ENCODE data around the gene LONP1. TPM values are rescaled to one million over a fixed set of nuclear protein-coding genes. Genes with fewer than 3 reads are reported as not detected.

Gene LONP1
- total RNA-seq, 1 experiment from 2014 or later, result 113 TPM

GRCh38 chr19:5683177-5683886, 36.6 kb downstream of the LONP1 start:
- no CpG with 5 or more reads among the region's 10 CpGs for WGBS (ENCODE audit: extremely low coverage, insufficient read length, low lambda C conversion rate)
- peaks cover 20 to 30% of the 10 kb centered on the region in 2 experiments for H3K4me1 Mint-ChIP-seq

More at GRCh38 chr19:5683177-5683886, 36.6 kb downstream of the LONP1 start:
- Histone ChIP-seq H3K23ac (ENCODE audit: insufficient read length, low read depth, low read length) (no peak overlapping the region), H4K91ac (ENCODE audit: insufficient read length, low read depth, low read length) (no peak overlapping the region), H3K27me3 (ENCODE audit: insufficient read depth, low read length) (no peaks in the 10 kb centered on the region), H2BK15ac (ENCODE audit: low read depth, low read length) (no peak overlapping the region), H2BK5ac (ENCODE audit: insufficient read length, low read length) (no peak overlapping the region), H2AK5ac (ENCODE audit: insufficient read length, low read length) (no peak overlapping the region), H4K20me1 (ENCODE audit: control insufficient read depth, insufficient read depth, insufficient read length) (no peaks in the 10 kb centered on the region), H2BK120ac (ENCODE audit: low read depth, low read length, poor library complexity, severe bottlenecking) (no peak overlapping the region), H4K8ac (replicated peaks; ENCODE audit: insufficient read length, low read depth, low read length) (no peak overlapping the region), H3K4ac (ENCODE audit: low read depth, low read length) (no peak overlapping the region), H4K5ac (ENCODE audit: insufficient read length, low read depth, low read length) (no peak overlapping the region), H3K18ac (ENCODE audit: insufficient read length, low read depth, low read length) (no peak overlapping the region), H3K79me1 (ENCODE audit: insufficient read depth, low read depth, low read length, poor library complexity, severe bottlenecking) (no peaks in the 10 kb centered on the region), H3T11ph (ENCODE audit: low read length) (no peak overlapping the region), H2BK20ac (ENCODE audit: low read depth, low read length, poor library complexity, severe bottlenecking) (no peak overlapping the region), H2AFZ (ENCODE audit: low read length) (no peak overlapping the region), H3K27ac (ENCODE audit: insufficient read length, low read depth, low read length) (no peak overlapping the region), H3K4me2 (ENCODE audit: insufficient read depth, insufficient read length, low read length) (no peak overlapping the region), H2BK12ac (ENCODE audit: insufficient read length, low read depth, low read length) (no peak overlapping the region), H3K9me3 (ENCODE audit: control insufficient read depth, low read depth, low read length) (no peaks in the 10 kb centered on the region), H3K14ac (ENCODE audit: insufficient read depth, low read length) (no peak overlapping the region), H3K9ac (ENCODE audit: extremely low read depth, insufficient read length, low read length) (no peak overlapping the region), H3K56ac (ENCODE audit: insufficient read length, low read depth, low read length) (no peak overlapping the region), H3K23me2 (ENCODE audit: insufficient read length, low read depth, low read length, poor library complexity, severe bottlenecking) (peaks cover 14% of the 10 kb centered on the region), H3K4me1 (ENCODE audit: insufficient read depth, low read length) (no peaks in the 10 kb centered on the region; the same call in 1 of the 2 replicates), H3K79me2 (ENCODE audit: insufficient read depth, low read length) (no peaks in the 10 kb centered on the region)
- no peak for DNase-seq
- Mint-ChIP-seq H3K36me3 (ENCODE audit: insufficient read depth in 1 of 3, low read depth in 3 of 3) (no peaks in the 10 kb centered on the region; a peak in 2 of 7 replicates), H3K27ac (no peak overlapping the region), H3K9me3 (peaks cover 0 to 2% of the 10 kb centered on the region in 2 experiments; a peak in 2 of 5 replicates), H3K27me3 (ENCODE audit: low read depth) (peaks cover 12% of the 10 kb centered on the region), H3K4me3 (peak overlapping the region in 1 of 2 experiments; percentile 55; a peak in 2 of 5 replicates)
- TF ChIP-seq, protein P1, sequence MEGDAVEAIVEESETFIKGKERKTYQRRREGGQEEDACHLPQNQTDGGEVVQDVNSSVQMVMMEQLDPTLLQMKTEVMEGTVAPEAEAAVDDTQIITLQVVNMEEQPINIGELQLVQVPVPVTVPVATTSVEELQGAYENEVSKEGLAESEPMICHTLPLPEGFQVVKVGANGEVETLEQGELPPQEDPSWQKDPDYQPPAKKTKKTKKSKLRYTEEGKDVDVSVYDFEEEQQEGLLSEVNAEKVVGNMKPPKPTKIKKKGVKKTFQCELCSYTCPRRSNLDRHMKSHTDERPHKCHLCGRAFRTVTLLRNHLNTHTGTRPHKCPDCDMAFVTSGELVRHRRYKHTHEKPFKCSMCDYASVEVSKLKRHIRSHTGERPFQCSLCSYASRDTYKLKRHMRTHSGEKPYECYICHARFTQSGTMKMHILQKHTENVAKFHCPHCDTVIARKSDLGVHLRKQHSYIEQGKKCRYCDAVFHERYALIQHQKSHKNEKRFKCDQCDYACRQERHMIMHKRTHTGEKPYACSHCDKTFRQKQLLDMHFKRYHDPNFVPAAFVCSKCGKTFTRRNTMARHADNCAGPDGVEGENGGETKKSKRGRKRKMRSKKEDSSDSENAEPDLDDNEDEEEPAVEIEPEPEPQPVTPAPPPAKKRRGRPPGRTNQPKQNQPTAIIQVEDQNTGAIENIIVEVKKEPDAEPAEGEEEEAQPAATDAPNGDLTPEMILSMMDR (conservative IDR thresholded peaks at IDR 0.05), result no peak
